ENCODE measurements around the gene SAMSN1. TPM values are rescaled to one million over a fixed set of nuclear protein-coding genes. Genes with fewer than 3 reads are reported as not detected.

The SAMSN1 gene
- total and polyA plus RNA-seq, 5 donors from 2014 or later = 44.8 to 112 (median 51.5) TPM

DNA sequence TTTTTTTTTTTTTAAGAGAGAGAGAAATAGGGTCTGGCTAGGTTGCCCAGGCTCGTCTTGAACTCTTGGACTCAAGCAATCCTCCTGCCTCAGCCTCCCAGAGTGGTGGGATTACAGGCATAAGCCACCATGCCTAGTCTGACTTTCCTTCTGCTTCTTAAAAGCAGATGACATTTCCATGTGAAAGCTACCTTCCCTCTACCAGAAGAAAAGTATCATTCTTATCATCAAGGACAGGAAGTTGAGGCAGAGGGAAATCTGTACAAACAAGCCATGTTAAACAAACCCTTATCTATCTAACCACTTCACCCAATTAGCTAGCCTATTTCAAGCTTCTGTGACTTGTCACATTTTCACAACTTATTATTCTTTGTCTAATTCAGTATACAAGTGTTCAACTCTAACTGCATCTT is 54.8 kb downstream of the SAMSN1 start:
- no peaks in the 10 kb centered on the region for H3K4me1 ChIP-seq (ENCODE audit: control insufficient read depth, insufficient read depth, low read length, poor library complexity, severe bottlenecking)
- H3K4me1 Mint-ChIP-seq = peaks cover 35 to 53% (median 41%) of the 10 kb centered on the region in 4 donors
- peaks cover 0 to 8% (median 4%) of the 10 kb centered on the region in 7 donors for H3K9me3 Mint-ChIP-seq
- no peaks in the 10 kb centered on the region for H3K9me3 ChIP-seq (ENCODE audit: control insufficient read depth in 2 of 2, low read length in 2 of 2)
- H3K27ac Mint-ChIP-seq = peak overlapping the region; percentile 34 to 58 (median 36)
- DNase-seq = no peak
- no peak overlapping the region for H3K27ac ChIP-seq (ENCODE audit: insufficient read depth, low read length, poor library complexity, severe bottlenecking)
- H3K4me3 Mint-ChIP-seq = no peak overlapping the region
- H3K36me3 ChIP-seq (ENCODE audit: control insufficient read depth, insufficient read depth, low read length) = peaks cover 41% of the 10 kb centered on the region
- no peak for ATAC-seq (ENCODE audit: low read depth in 2 of 2)
- peaks cover 37% of the 10 kb centered on the region for H3K36me3 Mint-ChIP-seq
- H3K27me3 Mint-ChIP-seq = no peaks in the 10 kb centered on the region
- H3K27me3 ChIP-seq (ENCODE audit: control insufficient read depth, insufficient read depth, low read length) = no peaks in the 10 kb centered on the region
- H3K4me3 ChIP-seq (ENCODE audit: low read depth, low read length) = no peak overlapping the region

DNA sequence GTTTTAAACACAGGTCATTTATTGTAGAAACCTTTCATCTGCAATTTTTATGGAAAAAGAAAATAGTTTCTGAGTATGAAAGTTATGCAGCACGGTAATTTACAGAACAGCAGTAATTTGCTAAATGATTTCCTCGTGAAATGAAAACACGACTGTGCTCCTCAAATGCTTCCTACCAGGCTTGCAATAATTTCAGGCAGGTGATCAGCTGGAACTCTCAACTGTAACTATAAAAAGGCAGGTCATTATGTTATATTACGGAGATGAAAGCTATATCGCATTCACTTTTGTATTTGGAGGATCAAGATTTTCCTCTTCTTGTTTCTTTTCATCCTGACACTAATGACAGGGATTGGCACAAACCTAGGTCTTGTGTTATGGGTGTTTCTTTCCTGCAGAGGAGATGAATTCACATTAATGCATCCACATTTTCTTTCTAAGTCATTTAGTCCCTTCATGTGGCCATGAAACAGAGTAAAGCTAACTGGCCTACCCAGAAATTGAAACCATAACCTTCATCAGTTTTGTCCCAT is 57.4 kb downstream of the SAMSN1 start:
- peaks cover 26% of the 10 kb centered on the region for H3K36me3 ChIP-seq (ENCODE audit: control insufficient read depth, insufficient read depth, low read length)
- H3K9me3 ChIP-seq (ENCODE audit: control insufficient read depth in 2 of 2, low read length in 2 of 2) = no peaks in the 10 kb centered on the region
- H3K36me3 Mint-ChIP-seq = peaks cover 19% of the 10 kb centered on the region
- H3K4me1 ChIP-seq (ENCODE audit: control insufficient read depth, insufficient read depth, low read length, poor library complexity, severe bottlenecking) = no peaks in the 10 kb centered on the region
- peaks cover 32 to 52% (median 42%) of the 10 kb centered on the region in 4 donors for H3K4me1 Mint-ChIP-seq
- H3K27me3 Mint-ChIP-seq = no peaks in the 10 kb centered on the region
- H3K27me3 ChIP-seq (ENCODE audit: control insufficient read depth, insufficient read depth, low read length) = no peaks in the 10 kb centered on the region
- H3K9me3 Mint-ChIP-seq = no peaks in the 10 kb centered on the region
- no peak overlapping the region for H3K4me3 ChIP-seq (ENCODE audit: low read depth, low read length)
- H3K27ac ChIP-seq (ENCODE audit: insufficient read depth, low read length, poor library complexity, severe bottlenecking) = no peak overlapping the region
- H3K4me3 Mint-ChIP-seq = no peak overlapping the region
- DNase-seq = no peak
- H3K27ac Mint-ChIP-seq = peak overlapping the region; percentile 4 to 77 (median 39)
- no peak for ATAC-seq (ENCODE audit: low read depth in 2 of 2)

DNA sequence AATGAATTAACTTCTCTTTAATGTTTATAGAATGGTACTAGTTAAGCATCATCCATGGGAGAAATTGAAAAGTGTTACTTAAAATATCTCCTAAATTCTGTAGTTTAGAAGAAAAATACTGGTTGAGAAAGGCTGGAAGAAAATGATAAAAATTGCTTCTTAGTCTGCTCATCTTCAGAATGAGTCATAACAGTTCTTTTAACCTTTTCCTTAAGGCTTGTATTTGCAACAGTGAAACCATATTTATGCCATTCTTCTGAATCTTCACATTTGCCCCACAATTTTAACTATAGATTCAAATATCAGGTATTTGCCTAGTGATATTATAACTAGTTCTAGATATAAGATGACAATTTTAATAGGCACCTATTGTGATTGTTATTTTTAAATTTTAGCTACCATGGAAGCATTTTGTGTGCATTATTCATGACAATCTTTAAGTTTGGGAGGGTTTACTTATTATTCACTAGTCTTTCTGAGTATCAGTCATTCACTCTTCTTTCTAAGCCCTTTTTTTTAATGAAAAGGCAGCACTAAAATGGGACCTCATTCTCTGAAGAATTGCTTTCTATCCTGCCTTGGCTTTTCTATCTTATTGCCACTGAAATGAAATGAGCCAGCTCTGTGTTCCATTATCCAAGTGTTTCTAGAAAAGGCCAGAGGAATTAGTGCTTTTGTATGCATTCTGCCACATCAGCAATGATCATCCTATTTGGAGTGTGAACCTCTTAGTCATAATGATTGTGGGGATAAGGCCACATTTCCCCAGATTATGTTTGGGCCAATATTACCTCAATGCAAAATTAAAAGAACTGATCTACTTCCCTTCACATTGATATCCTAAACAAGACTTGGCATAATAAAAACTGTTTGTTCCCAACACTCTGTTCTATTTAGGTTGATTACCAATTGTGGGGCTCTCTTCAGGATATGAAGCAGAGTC is 58.4 kb downstream of the SAMSN1 start:
- Histone ChIP-seq H3K27me3 (ENCODE audit: control insufficient read depth, insufficient read depth, low read length) (no peaks in the 10 kb centered on the region), H3K4me1 (ENCODE audit: control insufficient read depth, insufficient read depth, low read length, poor library complexity, severe bottlenecking) (peaks cover 2% of the 10 kb centered on the region), H3K4me3 (ENCODE audit: low read depth, low read length) (no peak overlapping the region), H3K27ac (ENCODE audit: insufficient read depth, low read length, poor library complexity, severe bottlenecking) (no peak overlapping the region), H3K36me3 (ENCODE audit: control insufficient read depth, insufficient read depth, low read length) (peaks cover 18% of the 10 kb centered on the region), H3K9me3 (ENCODE audit: control insufficient read depth in 2 of 2, low read length in 2 of 2) (no peaks in the 10 kb centered on the region)
- peak overlapping the region in 2 of 3 donors; percentile 61 to 63 for H3K27ac Mint-ChIP-seq
- H3K4me3 Mint-ChIP-seq = no peak overlapping the region
- ATAC-seq (ENCODE audit: low read depth in 2 of 2) = no peak
- H3K4me1 Mint-ChIP-seq = peaks cover 32 to 52% (median 40%) of the 10 kb centered on the region in 4 donors
- H3K9me3 Mint-ChIP-seq = no peaks in the 10 kb centered on the region
- DNase-seq = no peak
- H3K27me3 Mint-ChIP-seq = no peaks in the 10 kb centered on the region
- H3K36me3 Mint-ChIP-seq = peaks cover 12% of the 10 kb centered on the region

DNA sequence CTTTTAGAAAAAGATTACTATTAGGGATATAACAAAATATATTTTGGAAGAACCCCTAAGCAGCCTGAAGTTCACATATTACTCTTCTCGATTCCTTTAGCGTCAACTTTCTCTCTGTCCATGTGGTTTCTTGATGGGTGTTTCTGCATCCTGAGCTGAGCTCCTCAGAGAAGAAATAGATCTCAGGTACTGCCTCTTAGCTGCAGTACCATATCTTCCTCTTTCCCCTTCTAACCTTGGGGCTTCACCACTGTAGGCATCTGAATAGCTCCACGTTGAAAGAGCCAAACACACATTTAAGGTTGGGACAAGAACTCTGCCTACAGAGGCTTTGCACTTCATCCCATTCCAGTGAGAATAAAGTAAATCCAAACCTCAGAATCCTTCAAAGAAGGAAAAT is 59.2 kb downstream of the SAMSN1 start:
- peaks cover 7% of the 10 kb centered on the region for H3K4me1 ChIP-seq (ENCODE audit: control insufficient read depth, insufficient read depth, low read length, poor library complexity, severe bottlenecking)
- Mint-ChIP-seq H3K4me1 (peaks cover 32 to 56% (median 44%) of the 10 kb centered on the region in 4 donors), H3K4me3 (no peak overlapping the region), H3K27me3 (no peaks in the 10 kb centered on the region), H3K36me3 (peaks cover 15% of the 10 kb centered on the region), H3K27ac (peak overlapping the region in 1 of 3 donors; percentile 70), H3K9me3 (no peaks in the 10 kb centered on the region)
- no peaks in the 10 kb centered on the region for H3K9me3 ChIP-seq (ENCODE audit: control insufficient read depth in 2 of 2, low read length in 2 of 2)
- no peak overlapping the region for H3K4me3 ChIP-seq (ENCODE audit: low read depth, low read length)
- DNase-seq = no peak
- peaks cover 16% of the 10 kb centered on the region for H3K36me3 ChIP-seq (ENCODE audit: control insufficient read depth, insufficient read depth, low read length)
- H3K27me3 ChIP-seq (ENCODE audit: control insufficient read depth, insufficient read depth, low read length) = no peaks in the 10 kb centered on the region
- H3K27ac ChIP-seq (ENCODE audit: insufficient read depth, low read length, poor library complexity, severe bottlenecking) = peak overlapping the region; percentile 8
- no peak for ATAC-seq (ENCODE audit: low read depth in 2 of 2)

DNA sequence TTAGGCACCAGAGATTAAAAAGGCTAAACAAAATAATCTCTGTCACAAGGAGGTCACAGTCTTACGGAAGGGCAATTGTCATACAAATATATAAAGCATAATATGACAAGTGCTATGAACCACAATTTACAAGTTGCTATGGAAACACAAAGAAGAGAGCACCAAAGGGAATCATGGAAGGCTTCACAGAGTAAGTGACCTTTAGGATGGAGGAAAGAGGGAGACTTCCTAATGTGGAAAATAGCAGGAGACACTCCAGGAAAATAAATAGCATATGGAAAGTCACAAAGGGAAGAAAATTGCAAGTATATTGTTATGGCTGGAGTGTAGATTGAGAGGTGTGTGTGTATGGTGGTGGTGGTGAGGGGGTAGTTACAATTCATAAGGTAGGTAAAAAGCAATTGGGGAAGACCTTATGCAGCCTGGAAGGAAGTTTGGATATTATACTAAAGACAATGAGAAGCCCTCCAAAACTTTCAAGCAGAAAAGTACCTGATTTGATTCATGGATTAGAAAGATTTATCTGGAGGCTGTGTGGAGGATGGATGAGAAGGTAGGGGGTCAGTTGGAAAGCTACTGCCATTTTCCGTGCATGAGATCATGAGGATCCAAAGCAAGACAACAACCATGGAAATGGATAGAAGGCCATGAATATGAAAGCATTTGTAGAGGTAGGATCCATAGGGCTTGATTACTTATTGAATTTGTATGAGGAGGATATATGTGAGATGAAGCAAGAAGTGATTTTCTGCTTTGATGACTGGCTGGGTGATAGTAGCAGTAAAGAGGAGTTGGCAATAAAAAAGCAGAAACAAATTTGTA is 61.7 kb downstream of the SAMSN1 start:
- Mint-ChIP-seq H3K4me3 (no peak overlapping the region), H3K27me3 (no peaks in the 10 kb centered on the region), H3K4me1 (peaks cover 22 to 47% (median 37%) of the 10 kb centered on the region in 4 donors), H3K9me3 (no peaks in the 10 kb centered on the region), H3K36me3 (peaks cover 15% of the 10 kb centered on the region), H3K27ac (peak overlapping the region; percentile 8 to 93 (median 18))
- no peak for ATAC-seq (ENCODE audit: low read depth in 2 of 2)
- no peaks in the 10 kb centered on the region for H3K9me3 ChIP-seq (ENCODE audit: control insufficient read depth in 2 of 2, low read length in 2 of 2)
- H3K36me3 ChIP-seq (ENCODE audit: control insufficient read depth, insufficient read depth, low read length) = peaks cover 11% of the 10 kb centered on the region
- peaks cover 11% of the 10 kb centered on the region for H3K4me1 ChIP-seq (ENCODE audit: control insufficient read depth, insufficient read depth, low read length, poor library complexity, severe bottlenecking)
- H3K4me3 ChIP-seq (ENCODE audit: low read depth, low read length) = no peak overlapping the region
- DNase-seq = no peak
- H3K27me3 ChIP-seq (ENCODE audit: control insufficient read depth, insufficient read depth, low read length) = no peaks in the 10 kb centered on the region
- no peak overlapping the region for H3K27ac ChIP-seq (ENCODE audit: insufficient read depth, low read length, poor library complexity, severe bottlenecking)

DNA sequence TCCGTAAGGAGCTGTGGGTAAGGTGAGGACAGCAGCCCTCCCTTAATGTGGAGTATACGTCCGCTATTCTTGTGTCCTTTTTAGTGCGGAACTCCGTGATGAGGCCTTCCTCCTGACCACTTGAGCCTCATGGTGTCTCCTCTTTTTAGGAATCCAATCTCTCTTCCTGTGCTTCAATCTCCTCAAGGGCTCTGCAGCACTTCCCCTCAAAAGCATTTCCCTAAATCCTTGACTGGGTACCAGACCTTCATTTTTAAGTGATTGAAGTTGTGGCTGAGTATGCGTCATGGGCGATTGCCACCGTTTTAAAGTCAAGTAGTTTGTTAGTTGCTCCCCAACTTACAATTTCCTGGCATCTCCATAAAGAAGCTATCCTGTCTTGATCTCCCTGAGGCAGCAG is 62.8 kb downstream of the SAMSN1 start:
- Mint-ChIP-seq H3K27ac (peak overlapping the region; percentile 39 to 72 (median 60)), H3K4me1 (peaks cover 17 to 41% (median 31%) of the 10 kb centered on the region in 4 donors), H3K36me3 (peaks cover 10% of the 10 kb centered on the region), H3K4me3 (peak overlapping the region in 1 of 4 donors; percentile 33), H3K9me3 (no peaks in the 10 kb centered on the region), H3K27me3 (no peaks in the 10 kb centered on the region)
- no peak overlapping the region for H3K4me3 ChIP-seq (ENCODE audit: low read depth, low read length)
- ATAC-seq (ENCODE audit: low read depth in 2 of 2) (no peak), DNase-seq (no peak)
- no peaks in the 10 kb centered on the region for H3K27me3 ChIP-seq (ENCODE audit: control insufficient read depth, insufficient read depth, low read length)
- peaks cover 9% of the 10 kb centered on the region for H3K36me3 ChIP-seq (ENCODE audit: control insufficient read depth, insufficient read depth, low read length)
- no peak overlapping the region for H3K27ac ChIP-seq (ENCODE audit: insufficient read depth, low read length, poor library complexity, severe bottlenecking)
- no peaks in the 10 kb centered on the region for H3K9me3 ChIP-seq (ENCODE audit: control insufficient read depth in 2 of 2, low read length in 2 of 2)
- peaks cover 11% of the 10 kb centered on the region for H3K4me1 ChIP-seq (ENCODE audit: control insufficient read depth, insufficient read depth, low read length, poor library complexity, severe bottlenecking)

DNA sequence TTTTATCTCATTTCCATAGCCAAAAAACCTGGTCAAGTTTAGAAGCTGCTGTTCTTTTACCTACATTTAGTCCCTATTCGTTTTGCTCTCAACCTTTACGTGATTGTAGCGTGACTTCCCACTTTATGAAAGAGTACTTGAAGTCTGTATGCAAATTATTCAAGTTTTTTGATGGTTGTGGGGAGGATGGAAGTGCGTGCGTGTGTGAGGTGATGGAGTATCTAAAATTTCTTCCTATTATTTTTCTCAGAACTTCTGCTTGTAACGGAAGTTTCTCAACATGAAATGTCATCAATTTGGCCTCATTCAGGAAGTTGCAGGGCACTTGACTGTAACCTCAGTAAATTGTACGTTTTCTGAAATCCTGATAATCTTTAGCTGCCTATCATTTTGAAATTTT is 64.0 kb downstream of the SAMSN1 start:
- Histone ChIP-seq H3K4me3 (ENCODE audit: low read depth, low read length) (peak overlapping the region; percentile 78), H3K27me3 (ENCODE audit: control insufficient read depth, insufficient read depth, low read length) (no peaks in the 10 kb centered on the region), H3K4me1 (ENCODE audit: control insufficient read depth, insufficient read depth, low read length, poor library complexity, severe bottlenecking) (peaks cover 11% of the 10 kb centered on the region), H3K36me3 (ENCODE audit: control insufficient read depth, insufficient read depth, low read length) (peaks cover 7% of the 10 kb centered on the region), H3K9me3 (ENCODE audit: control insufficient read depth in 2 of 2, low read length in 2 of 2) (no peaks in the 10 kb centered on the region), H3K27ac (ENCODE audit: insufficient read depth, low read length, poor library complexity, severe bottlenecking) (peak overlapping the region; percentile 19)
- Mint-ChIP-seq H3K4me3 (peak overlapping the region; percentile 16 to 74 (median 60)), H3K9me3 (no peaks in the 10 kb centered on the region), H3K27me3 (no peaks in the 10 kb centered on the region), H3K36me3 (peaks cover 10% of the 10 kb centered on the region), H3K27ac (peak overlapping the region; percentile 81 to 92 (median 86)), H3K4me1 (peaks cover 12 to 32% (median 25%) of the 10 kb centered on the region in 4 donors)
- ATAC-seq (ENCODE audit: low read depth in 2 of 2) (peak; percentile 81 to 84), DNase-seq (peak in 2 of 3 donors; percentile 24 to 90)

All from CD4-positive, CD25-positive, alpha-beta regulatory T cell (primary cell).